ENCODE results near the gene SLC8A3.

The SLC8A3 gene

GRCh38 chr14:70097576-70098249 lies 91.0 kb downstream of the SLC8A3 start:
- CTCF ChIA-PET = interaction anchor here (0.6 to 0.7 kb wide), 3 partner anchors 147 to 584 kb away, joined by 3 to 9 read pairs (median 4); no protein-coding TSS in a partner anchor
- H3K27ac ChIP-seq = no peak overlapping the region
- POLR2A ChIA-PET (ENCODE audit: low non-redundant PET) = no interaction called here
- DNase-seq (ENCODE audit: low spot score) = no peak
- TF ChIP-seq CTCF (conservative IDR thresholded peaks at IDR 0.05; ENCODE audit: low read depth) = no peak

- no peak overlapping the region for H3K27ac ChIP-seq
- POLR2A ChIA-PET (ENCODE audit: low non-redundant PET) = no interaction called here
- peak; percentile 16 for DNase-seq (ENCODE audit: low spot score)
- TF ChIP-seq CTCF (conservative IDR thresholded peaks at IDR 0.05; ENCODE audit: low read depth) = peak; percentile 28; the same call in 1 of the 2 replicates
- CTCF ChIA-PET = interaction anchor here (0.7 kb wide), 3 partner anchors 148 to 222 kb away, joined by 4 to 9 read pairs (median 4); no protein-coding TSS in a partner anchor
These were observed 91.9 kb downstream of the SLC8A3 start for GRCh38 chr14:70096866-70097265.

GRCh38 chr14:70094631-70095030 lies 94.1 kb downstream of the SLC8A3 start:
- CTCF ChIA-PET = interaction anchor here (1.0 kb wide), 1 partner anchor 21 kb away, joined by 3 read pairs; no protein-coding TSS in a partner anchor
- TF ChIP-seq CTCF (conservative IDR thresholded peaks at IDR 0.05; ENCODE audit: low read depth) = no peak
- DNase-seq (ENCODE audit: low spot score) = no peak
- POLR2A ChIA-PET (ENCODE audit: low non-redundant PET) = no interaction called here
- H3K27ac ChIP-seq = no peak overlapping the region

- TF ChIP-seq CTCF (conservative IDR thresholded peaks at IDR 0.05; ENCODE audit: low read depth) = no peak
- no peak for DNase-seq (ENCODE audit: low spot score)
- no peak overlapping the region for H3K27ac ChIP-seq
- CTCF ChIA-PET = interaction anchor here (0.8 kb wide), 1 partner anchor 102 kb away, joined by 3 read pairs; no protein-coding TSS in a partner anchor
- POLR2A ChIA-PET (ENCODE audit: low non-redundant PET) = no interaction called here
These were observed 94.6 kb downstream of the SLC8A3 start for GRCh38 chr14:70094106-70094505.

- ChIA-PET POLR2A (ENCODE audit: low non-redundant PET) (no interaction called here), CTCF (interaction anchor here (0.8 kb wide), 1 partner anchor 101 kb away, joined by 3 read pairs; no protein-coding TSS in a partner anchor)
- DNase-seq (ENCODE audit: low spot score) = no peak
- H3K27ac ChIP-seq = no peak overlapping the region
- TF ChIP-seq CTCF (conservative IDR thresholded peaks at IDR 0.05; ENCODE audit: low read depth) = no peak
These were observed 95.6 kb downstream of the SLC8A3 start for GRCh38 chr14:70093156-70093555.

GRCh38 chr14:70087380-70087697 lies 101.4 kb downstream of the SLC8A3 start:
- no peak for DNase-seq (ENCODE audit: low spot score)
- POLR2A ChIA-PET (ENCODE audit: low non-redundant PET) = no interaction called here
- peak; percentile 20; the same call in 1 of the 2 replicates for TF ChIP-seq CTCF (conservative IDR thresholded peaks at IDR 0.05; ENCODE audit: low read depth)
- H3K27ac ChIP-seq = no peak overlapping the region
- CTCF ChIA-PET = interaction anchor here (0.6 to 1.2 kb wide), 11 partner anchors 11 to 730 kb away, joined by 3 to 6 read pairs (median 4); no protein-coding TSS in a partner anchor
